ENCODE results near the gene DNAJC1.
"Not testable (repeated sequence)": the region's sequence is repeated elsewhere in the genome, so short reads cannot be mapped to it uniquely, and the experiment has no call there.

Gene DNAJC1

DNA sequence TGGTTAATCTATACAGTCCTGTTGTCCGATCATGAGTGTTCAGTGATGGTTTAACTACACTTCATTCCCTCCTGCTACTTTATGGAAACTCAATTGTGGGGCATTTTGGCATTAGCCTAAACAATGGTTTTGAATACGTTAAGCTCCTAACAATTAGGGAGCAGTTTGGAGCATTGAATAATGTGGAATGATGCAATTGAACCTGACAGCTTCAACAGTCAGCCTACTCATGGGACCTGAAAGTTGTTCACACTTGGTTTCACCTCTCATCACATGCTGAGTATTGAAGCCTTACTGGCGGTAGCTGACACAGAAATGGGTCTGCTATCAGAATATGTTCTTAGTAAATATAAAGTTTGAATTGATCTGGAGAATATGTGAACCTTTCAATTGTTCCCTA lies 283.4 kb downstream of the DNAJC1 start:
- no peak for DNase-seq (ENCODE audit: insufficient read length, low spot score)
- peak; percentile 29 for FAIRE-seq
- TF ChIP-seq, protein P1, sequence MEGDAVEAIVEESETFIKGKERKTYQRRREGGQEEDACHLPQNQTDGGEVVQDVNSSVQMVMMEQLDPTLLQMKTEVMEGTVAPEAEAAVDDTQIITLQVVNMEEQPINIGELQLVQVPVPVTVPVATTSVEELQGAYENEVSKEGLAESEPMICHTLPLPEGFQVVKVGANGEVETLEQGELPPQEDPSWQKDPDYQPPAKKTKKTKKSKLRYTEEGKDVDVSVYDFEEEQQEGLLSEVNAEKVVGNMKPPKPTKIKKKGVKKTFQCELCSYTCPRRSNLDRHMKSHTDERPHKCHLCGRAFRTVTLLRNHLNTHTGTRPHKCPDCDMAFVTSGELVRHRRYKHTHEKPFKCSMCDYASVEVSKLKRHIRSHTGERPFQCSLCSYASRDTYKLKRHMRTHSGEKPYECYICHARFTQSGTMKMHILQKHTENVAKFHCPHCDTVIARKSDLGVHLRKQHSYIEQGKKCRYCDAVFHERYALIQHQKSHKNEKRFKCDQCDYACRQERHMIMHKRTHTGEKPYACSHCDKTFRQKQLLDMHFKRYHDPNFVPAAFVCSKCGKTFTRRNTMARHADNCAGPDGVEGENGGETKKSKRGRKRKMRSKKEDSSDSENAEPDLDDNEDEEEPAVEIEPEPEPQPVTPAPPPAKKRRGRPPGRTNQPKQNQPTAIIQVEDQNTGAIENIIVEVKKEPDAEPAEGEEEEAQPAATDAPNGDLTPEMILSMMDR (IDR thresholded peaks at IDR 0.05; ENCODE audit: insufficient read depth, missing control alignments): no peak

DNA sequence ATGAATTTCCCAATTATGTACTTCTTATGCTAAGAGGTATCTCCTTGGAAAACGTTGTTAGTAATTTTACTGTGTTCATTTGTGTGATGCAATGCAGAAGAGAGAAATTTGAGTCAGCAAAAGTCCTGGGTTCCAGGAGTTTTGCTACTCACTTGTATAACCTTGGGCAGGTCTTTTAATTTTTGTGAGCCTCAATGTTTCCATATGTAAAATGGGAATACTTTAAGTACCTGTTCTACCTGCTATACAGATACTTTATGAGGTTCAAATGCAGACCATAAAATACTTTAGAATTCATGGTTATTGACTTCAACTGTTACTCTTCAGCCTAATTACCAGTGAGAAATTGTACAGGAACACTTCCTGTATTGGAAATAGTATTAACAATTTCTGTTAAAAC lies 284.0 kb downstream of the DNAJC1 start:
- FAIRE-seq: peak; percentile 66
- TF ChIP-seq, protein P1 (IDR thresholded peaks at IDR 0.05; ENCODE audit: insufficient read depth, missing control alignments): no peak
- no peak for DNase-seq (ENCODE audit: insufficient read length, low spot score)

DNA sequence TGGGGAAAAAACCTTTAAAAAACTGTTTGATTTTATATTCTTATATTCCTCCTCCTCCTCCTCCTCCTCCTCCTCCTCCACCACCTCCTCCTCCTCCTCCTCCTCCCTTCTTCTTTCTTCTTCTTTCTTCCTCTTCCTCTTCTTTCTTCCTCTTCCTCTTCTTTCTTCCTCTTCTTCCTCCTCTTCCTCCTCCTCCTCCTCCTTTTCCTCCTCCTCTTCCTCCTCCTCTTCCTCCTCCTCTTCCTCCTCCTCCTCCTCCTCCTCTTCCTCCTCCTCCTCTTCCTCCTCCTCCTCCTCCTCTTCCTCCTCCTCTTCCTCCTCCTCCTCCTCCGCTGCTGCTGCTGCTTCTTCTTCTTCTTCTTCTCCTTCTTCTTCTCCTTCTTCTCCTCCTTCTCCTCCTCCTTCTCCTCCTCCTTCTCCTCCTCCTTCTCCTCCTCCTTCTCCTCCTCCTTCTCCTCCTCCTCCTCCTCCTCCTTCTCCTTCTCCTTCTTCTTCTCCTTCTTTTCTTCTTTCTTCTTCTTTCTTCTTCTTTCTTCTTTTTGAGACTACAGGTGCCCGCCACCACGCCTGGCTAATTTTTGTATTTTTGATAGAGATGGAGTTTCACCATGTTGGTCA lies 286.0 kb downstream of the DNAJC1 start:
- not testable (repeated sequence) for FAIRE-seq; DNase-seq (ENCODE audit: insufficient read length, low spot score)

DNA sequence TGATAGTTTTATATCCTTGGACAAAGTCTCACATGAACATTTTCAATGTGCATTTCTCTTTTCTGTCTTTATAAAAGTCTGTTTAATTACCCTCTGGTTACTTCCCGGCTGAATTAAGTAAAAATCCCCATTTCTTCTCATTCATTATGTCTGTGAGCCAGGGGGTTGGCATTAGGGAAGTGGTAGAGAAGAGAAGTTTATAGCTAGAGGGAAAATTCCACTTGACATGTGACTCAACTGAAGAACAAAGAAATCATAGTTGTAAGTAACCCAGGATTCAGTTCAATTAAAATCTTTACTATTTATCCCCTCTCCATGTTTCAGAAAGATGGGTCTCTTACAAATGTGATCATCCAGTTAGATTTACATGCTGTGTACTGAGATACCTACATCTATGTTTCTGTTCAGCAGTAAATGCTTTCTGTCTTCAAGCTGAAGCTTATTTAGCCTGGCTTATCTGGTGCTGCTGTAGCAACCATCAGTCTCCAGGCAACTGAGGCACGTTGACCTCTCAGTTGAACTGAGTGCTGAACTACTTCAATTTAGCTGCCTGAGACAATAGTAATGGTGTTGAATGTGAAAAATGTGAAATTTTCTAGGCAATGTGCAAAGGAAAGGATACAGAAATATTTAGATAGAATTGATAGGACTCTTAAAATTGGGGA lies 287.9 kb downstream of the DNAJC1 start:
- DNase-seq (ENCODE audit: insufficient read length, low spot score): no peak
- no peak for FAIRE-seq
- TF ChIP-seq, protein P1 (IDR thresholded peaks at IDR 0.05; ENCODE audit: insufficient read depth, missing control alignments): no peak

DNA sequence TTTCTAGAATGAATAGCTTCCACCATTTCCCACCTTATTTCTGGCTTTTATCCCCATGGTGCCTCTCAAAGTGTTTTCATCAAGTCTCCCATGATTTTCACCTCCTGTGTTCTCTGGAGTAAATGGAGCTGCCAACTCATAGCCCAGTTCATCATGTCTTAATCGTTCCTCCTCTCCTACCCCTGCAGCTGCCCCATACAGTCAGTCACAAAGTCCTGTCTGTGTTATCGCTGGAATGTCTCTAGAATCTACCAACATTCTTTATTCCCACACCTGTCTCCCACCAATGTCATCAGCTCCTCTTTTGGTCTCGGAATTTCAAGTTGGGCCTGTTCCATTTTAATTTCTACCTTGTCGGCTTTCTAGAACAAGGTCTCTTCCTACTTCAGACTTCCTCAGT lies 290.6 kb downstream of the DNAJC1 start:
- DNase-seq (ENCODE audit: insufficient read length, low spot score) (no peak), FAIRE-seq (no peak)
- TF ChIP-seq, protein P1 (IDR thresholded peaks at IDR 0.05; ENCODE audit: insufficient read depth, missing control alignments): no peak

DNA sequence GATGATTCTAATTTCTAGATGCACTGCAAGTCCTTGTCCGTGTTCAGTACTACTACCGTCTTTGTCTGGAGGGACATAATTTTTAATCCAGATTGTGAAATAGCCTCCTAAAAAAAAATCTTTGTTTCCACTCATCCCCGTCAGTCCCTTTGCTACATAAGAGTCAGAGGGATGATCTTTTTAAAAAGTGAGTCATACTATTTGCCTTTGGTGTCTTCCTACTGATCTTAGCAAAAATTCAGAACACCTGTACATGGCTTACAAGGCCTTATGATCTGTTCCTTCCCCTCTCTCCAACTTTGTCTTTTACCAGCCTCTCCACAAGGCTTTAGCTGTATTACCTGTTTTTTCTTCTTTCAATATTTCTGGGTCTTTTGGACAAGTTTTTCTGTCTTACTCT lies 296.0 kb downstream of the DNAJC1 start:
- TF ChIP-seq, protein P1 (IDR thresholded peaks at IDR 0.05; ENCODE audit: insufficient read depth, missing control alignments): no peak
- FAIRE-seq (no peak), DNase-seq (ENCODE audit: insufficient read length, low spot score) (no peak)

Measured in D721Med (cell line).